Eye (tissue), 1 donor: ENCODE data around the gene MBD3.
"Not testable (repeated sequence)": the region's sequence is repeated elsewhere in the genome, so short reads cannot be mapped to it uniquely, and the experiment has no call there.

ENCODE experiments used
- DNase-seq: peaks from one replicate; pipeline ENCODE4 v3.0.0-alpha.2; 2015

MBD3 gene

DNA sequence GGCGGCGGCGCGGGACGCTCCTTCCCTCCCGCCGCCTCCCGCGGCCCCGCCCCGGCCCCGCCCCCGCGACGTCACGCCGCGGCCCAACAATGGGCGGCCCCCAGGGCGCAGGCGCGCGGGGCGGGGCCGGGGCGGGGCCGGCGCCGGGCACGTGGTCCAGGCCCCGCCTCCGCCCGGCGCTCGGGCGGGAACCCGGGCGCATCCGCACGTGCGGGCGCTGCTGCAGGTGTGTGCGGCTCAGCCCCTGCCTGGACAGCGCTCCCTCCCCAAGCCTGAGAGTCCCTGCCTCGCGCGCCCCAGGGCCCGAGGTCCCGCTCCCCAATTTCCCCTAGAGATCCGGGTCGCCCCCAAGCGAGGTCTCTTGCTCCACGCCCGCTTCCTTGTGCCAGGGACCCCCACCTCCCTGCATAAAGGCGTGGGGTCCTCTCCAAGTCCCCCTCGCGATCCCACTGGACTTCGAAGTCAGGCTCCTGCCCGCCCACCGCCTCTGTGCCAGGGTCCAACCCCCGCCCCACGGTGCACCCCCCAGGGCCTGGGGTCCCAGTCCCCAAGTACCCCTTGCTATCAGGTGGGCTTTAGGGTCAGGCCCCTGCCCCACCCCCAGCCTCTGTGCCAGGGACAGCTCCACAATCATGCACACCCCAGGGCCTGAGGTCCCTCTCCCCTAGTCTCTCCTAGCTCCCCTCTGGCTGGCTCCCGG is 24.2 kb downstream of the MBD3 start, which contains the start of gene MEX3D:
TSS of gene MEX3D (minus strand) at position 6 of the 700 bp plus-strand sequence. CDS start 267 bp downstream, outside the sequence.
- DNase-seq: peak; percentile 92

DNA sequence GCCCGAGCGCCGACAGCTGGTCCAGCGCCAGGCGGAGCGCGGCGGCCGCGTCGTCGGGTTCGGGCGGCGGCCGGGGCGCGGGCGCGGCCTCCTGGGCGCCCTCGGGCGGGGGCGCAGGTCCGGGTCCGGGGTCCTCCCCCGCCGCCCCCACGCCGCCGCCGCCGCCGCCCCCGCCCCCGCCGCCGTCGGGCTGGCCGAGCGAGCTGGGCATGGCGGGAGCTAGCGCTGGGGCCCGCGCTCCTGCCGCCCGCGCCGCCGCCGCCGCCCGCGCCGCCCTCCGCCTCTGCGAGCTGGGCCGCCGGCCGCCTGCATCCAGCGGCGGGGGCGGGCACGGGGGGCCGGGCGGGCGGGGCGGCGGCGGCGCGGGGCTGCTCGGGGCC is 24.8 kb downstream of the MBD3 start:
- no peak for DNase-seq

DNA sequence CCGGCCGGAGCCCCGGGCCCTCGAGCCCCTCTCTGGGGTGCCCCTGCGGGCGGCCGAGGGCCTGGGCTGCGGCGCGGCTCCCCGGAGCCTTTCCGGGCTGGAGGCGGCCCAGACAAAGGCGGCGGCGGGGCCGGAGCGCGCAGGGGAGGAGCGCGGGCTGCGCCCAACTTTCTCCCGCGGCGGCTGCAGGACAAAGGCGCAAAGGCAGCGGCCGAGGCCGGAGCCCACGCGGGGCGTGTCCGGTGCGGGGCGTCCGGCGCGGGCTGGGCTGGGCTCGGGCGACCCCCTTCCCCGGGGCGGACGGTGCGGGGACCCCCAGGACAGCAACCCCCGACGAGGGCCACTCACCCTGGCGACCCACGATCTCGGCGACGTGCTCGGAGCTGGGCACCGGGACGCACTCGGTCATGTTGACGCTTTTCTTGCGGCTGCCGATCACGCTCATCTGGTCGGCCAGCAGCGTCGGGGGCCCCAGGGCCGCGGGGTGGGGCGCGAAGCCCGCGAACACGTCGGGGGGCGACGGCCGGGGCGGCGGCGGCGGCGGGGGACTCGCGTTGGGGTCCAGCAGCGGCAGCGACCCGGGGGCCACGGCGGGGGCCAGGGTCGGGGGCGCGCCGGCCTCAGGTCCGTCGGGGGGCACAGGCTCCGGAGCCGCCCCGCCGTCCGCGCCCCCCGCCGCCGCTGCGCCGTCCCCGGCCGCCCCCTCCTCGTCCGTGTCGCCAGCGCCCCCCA is 25.4 kb downstream of the MBD3 start:
- no peak for DNase-seq

DNA sequence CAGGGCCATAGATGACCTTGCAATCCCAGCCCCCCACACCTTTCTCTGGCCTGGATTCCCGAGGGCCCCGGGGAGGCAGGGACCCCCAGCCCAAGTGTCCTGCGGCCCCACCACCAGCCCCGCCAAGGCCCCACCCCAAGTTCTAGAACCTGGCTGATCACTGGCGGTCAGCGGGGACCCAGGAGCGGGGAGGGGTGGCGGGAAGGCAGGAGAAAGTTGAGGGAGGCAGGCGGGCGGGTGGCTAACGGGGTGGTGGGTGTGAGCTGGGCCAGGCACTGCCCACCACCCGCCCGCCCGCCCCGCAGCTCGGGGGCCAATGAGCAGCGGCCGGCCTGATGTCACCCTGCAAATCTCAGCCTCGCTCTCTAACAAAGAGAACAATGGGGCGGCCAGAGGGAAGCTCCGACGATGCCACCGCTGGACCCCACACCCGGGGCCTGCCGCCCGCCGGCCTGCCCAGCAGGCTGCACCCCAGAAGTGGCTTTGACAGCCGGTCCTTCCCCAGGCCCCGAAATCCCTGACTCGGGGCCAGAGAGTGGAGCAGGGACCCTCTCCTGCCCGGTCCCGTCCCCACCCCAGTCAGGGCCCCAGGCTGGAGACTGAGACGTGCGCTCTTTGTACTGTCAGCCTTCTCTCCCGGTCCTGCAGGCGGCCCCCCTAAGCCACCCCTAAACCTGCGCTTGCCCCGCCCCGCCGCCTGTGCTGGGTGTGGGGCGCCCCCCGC is 26.1 kb downstream of the MBD3 start:
- DNase-seq: peak; percentile 96

DNA sequence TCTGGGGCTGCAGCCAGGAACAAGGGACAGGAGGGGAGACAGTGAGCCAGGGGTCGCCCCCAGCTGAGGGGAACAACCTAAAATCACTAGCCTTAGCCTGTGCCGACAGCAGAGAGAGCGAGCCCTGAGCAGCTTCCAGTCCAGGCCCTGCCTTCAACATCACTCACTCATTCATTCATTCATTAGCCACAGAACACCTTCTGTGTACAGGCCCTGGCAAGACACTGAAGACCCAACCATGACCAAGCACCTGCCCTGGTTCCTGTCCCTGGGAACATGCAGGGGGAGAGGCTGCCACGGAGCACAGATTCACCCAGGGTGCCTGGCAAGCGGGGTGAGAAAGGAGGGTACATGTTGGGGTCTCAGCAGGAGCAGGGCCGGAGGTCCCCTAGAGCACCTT is 29.4 kb downstream of the MBD3 start:
- no peak for DNase-seq

DNA sequence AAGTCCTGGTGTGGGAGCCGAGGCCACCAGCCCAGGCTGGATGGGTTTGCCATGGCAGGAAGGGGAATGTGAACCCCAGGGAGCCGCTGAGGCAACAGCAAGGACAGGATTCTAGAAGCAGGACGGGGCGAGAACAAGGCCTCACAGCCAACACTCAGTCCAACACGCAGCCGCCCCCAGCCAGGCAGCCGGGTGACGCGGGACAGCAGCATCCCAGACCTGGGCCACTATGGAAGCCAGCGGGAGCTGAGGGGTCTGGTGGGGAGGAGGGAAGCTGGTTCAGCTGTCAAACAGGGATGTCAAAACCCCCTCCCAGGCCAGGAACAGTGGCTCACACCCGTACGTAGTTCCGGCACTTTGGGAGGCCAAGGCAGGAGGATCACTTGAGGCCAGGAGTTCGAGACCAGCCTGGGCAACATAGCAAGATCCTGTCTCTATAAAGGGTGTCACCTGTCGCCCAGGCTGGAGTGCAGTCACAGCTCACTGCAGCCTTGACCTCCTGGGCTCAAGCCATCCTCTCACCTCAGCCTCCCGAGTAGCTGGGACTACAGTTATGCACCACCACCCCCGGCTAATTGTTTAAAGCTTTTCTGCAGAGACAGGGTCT is 31.3 kb downstream of the MBD3 start:
- no peak for DNase-seq

DNA sequence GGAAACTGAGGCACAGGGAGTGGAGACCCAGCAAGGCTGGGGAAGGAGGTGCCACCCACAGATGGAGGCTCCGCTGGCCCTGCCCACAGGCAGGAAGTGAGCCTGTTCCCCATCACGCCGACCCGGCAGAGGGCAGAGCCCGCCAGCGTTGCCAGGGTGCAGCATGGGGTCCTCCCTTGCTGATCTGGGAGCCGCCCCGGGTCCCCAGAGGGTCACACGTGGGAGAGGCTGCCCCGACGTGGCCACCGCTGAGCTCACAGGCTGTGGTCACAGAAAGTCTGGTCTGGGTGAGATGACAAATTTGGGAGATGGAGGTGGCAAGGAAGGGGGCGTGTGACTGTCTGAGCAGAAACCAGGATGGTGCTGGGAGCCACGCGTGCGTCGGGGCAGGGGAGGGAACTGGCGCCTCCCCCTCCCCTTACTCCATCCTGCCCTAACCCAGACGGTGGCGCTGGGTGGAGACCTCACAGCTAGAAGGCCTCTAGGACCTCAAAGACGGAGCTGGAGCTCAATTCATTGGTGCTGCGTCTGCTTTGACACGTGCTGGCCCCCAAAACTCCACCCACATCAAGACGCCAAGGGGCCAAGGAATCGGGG is 32.3 kb downstream of the MBD3 start:
- DNase-seq: no peak

DNA sequence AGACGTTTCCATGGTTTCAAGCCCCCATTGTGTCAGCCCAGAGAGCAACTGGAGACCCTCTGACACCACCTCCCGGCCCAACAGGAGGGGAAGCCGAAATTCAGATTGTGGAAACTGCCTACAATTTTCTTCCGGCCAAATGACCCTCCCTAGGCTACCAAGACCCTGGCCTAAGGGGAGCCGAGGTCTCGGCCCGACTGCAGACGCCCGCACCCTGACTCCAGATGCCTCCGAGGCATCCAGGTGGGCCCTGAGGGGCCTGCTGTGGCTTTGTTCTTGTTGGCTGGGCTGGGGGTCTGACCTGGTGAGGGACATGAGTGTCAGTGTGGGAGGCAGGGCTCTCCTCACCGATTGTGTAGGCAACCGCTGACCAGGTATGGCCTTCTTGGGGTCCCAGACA is 34.1 kb downstream of the MBD3 start:
- no peak for DNase-seq

DNA sequence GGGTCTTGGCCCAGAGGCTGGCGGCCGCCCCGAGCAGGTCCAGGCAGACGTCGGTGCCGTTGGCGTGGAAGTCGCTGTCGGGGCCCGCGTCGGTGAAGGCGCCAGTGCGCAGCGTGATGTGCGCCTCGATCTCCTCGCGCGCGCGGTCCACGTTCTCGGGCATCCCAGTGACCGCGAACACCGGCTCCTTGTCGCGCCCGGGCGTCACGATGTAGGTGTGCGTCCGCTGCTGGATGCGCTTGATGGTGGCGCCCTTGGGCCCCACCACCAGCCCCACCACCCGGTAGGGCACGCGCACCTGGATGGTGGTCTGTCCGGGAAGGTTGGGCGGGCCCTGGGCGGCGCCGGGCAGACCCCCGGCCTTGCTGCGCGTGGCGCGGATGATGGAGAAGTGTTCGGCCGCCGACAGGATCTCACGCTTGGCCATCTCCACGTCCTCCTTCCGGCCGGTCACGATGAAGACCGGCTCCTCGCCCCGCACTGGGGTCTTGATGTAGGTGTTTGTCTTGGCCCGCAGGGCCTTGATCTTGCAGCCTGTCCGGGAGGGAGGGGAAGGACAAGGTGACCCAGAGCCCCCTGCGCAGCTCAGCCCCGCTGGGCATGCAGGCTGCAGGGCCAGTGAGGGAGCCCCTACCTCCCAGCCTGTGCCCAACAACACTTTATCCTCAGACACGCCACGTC is 36.1 kb downstream of the MBD3 start:
- DNase-seq: no peak

DNA sequence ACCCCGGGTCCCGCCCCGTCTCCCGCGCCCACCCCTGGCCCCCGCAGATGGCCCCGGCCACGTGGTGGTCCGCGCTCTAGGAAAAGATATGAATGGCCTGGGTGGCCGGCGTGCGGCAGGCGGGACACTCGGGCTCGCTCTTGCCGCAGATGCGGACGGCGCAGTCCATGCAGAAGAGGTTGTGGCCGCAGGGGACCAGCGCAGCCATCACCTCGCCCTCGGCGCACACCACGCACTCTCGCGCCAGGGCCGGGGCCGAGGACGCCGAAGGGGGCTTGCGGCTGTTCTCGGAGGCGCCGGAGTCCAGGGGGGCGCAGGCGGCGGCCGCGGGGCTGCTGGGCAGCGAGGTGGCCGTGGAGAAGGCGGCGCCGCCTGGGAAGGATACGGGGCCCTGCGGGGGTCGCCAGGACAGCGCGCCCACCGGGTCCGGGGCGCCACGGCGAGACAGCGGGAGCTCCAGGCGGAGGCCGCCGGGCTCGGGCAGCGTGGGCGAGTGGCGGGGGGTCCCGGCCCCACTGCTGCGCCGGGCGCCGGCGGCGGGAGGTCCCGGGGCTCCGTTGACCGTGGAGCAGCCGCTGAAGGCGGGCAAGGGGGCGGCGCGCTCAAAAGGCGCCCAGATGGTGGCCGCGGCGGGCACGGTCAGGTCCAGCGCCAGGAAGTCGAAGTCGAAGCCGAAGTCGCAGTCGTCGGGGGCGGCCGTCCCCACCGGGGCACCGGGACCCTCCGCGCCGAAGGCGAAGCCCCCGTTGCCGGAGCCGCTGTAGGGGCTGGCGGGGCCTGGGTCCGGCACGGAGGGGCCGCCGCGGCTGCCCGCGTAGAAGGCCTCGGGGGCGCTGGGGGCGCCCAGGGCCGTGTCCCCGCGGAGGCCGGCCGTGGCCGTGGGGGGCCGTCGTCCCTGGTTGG is 36.9 kb downstream of the MBD3 start:
- no peak for DNase-seq

DNA sequence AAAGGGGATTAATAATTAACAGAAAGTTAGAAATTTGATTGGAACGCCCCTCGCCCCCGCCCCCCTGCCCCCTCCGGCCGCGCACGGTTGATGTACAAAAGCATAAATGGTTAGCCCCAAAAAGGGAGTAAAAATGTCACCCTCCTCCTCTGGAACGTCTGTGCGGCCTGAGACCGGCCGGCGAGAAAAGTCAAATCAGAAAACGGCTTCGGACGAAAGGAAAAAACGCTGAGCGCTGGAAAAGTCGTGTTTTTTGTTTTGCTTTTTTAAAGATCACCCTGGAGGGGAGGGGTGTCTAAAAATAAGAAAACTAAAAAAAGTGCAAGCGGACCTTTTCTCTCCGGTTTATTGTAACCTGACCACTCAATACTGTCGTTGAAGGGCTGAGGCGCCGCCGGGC is 37.7 kb downstream of the MBD3 start:
- no peak for DNase-seq

DNA sequence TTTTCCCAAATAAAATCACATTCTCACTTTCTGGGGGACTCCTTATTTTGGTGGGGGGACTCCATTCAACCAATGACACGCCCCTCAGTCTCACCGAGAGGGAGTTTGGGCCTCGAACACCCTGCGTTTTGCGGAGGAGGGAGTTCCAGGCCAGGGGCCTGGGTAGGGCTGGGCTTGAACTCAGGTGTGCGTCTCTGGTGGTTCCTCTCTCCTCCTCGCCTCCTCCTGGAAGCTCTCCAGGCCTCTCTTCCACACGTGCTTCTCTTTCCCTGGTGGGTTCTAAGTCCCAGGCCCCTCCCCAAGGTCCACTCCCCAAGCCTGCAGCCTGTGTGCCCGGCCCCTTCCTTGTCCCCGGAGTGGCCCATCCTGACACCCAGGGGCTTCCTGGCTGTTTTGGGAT is 39.2 kb downstream of the MBD3 start:
- no peak for DNase-seq

DNA sequence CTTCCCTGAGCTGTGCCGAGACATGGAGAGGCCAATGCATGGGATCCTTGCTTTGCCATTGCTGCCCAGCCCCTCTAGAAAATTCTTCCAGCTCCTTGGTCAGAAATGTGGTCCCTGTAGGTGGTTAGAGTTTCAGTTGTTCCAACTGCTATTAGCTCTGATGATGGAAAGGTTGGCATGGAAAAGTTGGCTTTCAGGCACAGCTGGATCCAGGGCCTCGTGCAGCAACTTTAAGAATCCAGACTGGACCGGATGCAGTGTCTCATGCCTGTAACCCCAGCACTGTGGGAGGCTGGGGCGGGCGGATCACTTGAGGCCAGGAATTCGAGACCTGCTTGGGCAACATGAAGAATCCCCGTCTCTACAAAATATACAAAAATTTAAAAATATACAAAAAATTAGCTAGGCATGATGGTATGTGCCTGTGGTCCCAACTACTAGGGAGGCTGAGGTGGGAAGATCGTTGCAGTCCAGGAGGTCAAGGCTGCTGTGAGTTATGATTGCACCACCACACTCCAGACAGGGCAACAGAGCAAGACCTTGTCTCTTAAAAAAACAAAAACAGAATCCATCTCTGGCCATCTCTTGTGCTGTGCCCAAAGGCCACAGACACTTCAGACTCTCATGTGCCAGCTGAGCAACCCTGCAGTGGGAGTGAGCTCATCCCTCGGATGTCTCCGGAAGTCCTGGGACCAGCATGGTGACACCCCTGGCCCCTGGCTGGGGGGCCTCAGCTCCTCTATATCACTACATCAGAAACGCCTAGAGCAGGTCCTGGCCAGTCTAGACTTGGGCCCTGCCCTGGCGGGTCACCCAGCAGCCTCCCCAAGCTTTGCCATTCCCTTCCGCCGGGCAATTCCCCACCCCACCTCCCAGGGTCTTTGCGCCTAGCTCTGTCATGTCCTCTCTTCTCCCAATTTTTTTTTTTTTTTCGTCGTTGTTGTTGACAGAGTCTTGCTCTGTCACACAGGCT is 41.3 kb downstream of the MBD3 start:
- DNase-seq: no peak

DNA sequence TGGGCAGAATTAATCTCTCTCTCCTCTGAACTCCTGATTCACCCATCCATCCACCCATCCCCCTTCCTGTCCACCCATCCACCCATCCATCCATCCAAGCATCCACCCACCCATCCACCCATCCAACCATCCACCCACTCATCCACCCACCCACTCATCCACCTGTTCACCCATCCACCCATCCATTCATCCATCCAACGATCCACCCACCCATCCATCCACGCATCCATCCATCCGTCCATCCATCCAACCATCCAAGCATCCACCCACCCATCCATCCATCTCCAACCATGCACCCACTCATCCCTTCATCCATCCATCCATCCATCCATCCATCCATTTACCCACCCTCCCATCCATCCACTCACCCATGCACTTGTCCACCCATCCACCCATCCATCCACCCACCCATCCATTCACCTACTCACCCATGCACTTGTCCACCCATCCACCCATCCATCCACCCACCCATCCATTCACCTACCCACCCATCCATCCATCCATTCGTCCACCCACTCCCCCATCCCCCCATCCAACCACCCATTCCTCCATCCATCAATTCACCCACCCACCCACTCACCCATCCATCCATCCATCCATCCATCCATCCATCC is 43.2 kb downstream of the MBD3 start:
- DNase-seq: no peak

DNA sequence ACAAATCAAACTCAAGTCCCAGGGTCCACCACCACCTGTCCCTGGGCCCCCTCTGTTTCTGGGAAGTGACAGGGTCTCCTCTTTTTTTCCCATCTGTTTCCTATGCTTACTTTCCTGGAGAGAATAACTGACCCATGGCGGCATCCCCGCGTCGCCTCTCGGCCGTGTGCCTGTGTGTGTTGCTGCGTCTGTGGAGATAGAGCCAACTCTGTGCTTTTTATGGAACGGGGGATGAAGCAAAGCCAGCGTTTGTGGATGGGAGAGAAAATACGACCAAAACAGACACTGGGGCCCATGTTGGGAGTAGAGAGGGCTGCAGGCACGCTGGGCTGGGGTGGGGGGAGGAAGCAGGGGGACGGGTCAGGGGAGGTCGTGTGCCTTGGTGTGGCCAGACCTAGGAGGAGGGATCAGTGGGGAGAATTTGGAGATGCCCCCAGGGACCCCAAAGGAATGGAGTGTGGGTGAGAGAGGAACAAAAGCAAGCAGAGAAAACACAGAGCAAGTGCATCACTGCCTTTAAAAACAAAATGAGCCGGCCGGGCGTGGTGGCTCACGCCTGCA is 52.2 kb downstream of the MBD3 start:
- no peak for DNase-seq

DNA sequence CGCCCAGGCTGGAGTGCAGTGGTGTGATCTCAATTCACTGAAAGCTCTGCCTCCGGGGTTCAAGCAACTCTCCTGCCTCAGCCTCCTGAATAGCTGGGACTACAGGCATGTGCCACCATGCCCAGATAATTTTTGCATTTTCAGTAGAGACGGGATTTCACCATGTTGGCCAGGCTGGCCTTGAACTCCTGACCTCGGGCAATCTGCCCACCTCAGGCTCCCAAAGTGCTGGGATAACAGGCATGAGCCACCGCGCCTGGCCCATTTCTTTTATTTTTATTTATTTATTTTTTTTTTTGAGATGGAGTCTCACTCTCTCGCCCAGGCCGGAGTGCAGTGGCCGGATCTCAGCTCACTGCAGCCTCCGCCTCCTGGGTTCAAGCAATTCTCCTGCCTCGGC is 52.9 kb downstream of the MBD3 start:
- DNase-seq: not testable (repeated sequence)

DNA sequence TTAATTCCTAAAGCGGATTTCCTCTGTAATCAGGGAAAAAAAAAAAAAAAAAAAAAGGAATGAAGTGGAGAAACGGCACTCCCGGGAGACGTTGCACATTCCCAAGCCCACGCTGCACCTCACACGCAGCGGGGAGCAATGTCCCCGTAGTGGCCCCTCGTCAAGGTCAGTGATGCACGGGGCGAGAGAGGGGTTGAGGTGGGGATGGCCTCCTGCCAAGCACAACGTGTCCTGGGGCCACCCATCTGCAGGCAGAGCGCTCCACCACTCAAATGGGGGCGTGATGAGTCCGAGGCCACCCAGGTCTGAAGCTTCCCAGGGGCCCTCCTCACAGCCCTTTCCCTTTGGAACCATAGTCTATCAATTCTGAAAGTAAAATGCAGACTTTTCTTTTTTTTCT is 53.7 kb downstream of the MBD3 start:
- DNase-seq: no peak

DNA sequence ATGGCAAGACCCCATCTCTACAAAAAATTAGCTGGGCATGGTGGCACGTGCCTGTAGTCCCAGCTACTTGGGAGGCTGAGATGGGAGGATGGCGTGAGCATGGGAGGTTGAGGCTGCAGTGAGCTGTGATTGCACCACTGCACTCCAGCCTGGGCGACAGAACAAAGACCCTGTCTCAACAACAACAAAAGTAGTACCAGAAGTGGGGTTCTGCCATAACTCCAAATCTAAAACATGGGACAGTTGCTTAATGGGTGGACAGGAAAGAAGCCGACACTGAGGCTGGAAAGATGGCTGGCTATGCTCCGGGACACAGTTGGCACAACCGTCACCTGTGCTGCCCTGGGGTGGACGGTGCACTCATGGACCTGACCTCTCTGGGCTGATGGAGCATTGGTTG is 57.0 kb downstream of the MBD3 start:
- not testable (repeated sequence) for DNase-seq

DNA sequence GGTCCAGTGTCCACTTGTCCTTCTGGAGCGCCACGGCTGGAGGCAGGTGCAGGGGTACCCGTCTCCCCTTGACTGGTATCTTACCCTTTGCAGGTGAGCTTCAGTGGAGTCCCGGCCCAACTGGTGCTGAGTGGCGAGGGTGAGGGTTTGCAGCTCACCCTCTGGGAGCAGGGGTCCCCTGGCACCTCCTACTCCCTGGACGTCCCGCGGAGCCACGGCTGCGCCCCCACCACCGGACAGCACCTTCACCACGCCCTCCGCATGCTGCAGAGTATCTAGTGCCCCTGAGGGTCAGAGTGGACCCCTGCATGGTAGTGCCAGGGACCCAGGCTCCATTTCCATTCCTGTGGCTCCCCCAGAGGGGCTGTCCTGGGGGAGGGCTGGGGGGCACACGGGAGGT is 57.7 kb downstream of the MBD3 start:
- no peak for DNase-seq
